Activated naive CD4-positive, alpha-beta T cell treated with anti-CD3 and anti-CD28 coated beads, Interleukin-2, amount 10 ng/mL, durations not matched to agents 7 days and 5 days (primary cell): ENCODE data around the gene PKD2.
"Not testable (repeated sequence)": the region's sequence is repeated elsewhere in the genome, so short reads cannot be mapped to it uniquely, and the experiment has no call there.

Experiments used
- CTCF ChIA-PET: fragments of 350-600 bp; sonication (Branson Sonifier 250); formaldehyde crosslinking; loops from one replicate; lab custom pipeline; 2021; ENCODE audit warnings: antibody characterized with exemption; lab: Charles Lee
- DNase-seq: peaks from one replicate; pipeline ENCODE4 v3.0.0-alpha.2; 2020
- H3K27ac Mint-ChIP-seq: one replicate; pipeline ENCODE4 v1.8.0; 2021; ENCODE audit warnings: mild to moderate bottlenecking, moderate library complexity, mixed read lengths
- H3K27me3 Mint-ChIP-seq: one replicate; pipeline ENCODE4 v1.8.0; 2021; ENCODE audit warnings: mild to moderate bottlenecking, mixed read lengths
- H3K36me3 Mint-ChIP-seq: one replicate; pipeline ENCODE4 v1.8.0; 2021; ENCODE audit warnings: mixed read lengths
- H3K4me1 Mint-ChIP-seq: one replicate; pipeline ENCODE4 v1.8.0; 2021; ENCODE audit warnings: mixed read lengths
- H3K4me3 Mint-ChIP-seq: one replicate; pipeline ENCODE4 v1.8.0; 2021; ENCODE audit warnings: mild to moderate bottlenecking, moderate library complexity, mixed read lengths
- H3K9me3 Mint-ChIP-seq: one replicate; pipeline ENCODE4 v1.8.0; 2021; ENCODE audit warnings: mixed read lengths

The PKD2 gene

DNA sequence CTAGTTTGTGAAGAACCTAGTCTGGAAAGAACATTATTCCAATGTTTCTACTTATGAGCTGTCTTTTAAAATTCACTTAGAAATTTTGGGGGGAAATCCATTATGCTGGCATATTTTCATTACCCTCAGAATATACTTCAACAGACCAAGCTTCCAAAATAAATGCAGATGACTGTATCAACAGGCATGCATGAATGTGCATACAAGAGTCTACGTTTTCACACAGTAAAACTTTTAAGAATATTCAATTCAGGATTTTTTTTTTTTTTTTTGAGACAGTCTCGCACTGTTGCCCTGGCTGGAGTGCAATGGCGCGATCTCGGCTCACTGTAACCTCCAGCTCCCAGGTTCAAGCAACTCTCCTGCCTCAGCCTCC is 101.3 kb downstream of the PKD2 start:
- no peak overlapping the region for H3K27ac Mint-ChIP-seq
- no peaks in the 10 kb centered on the region for H3K36me3 Mint-ChIP-seq
- H3K4me3 Mint-ChIP-seq: no peak overlapping the region
- H3K4me1 Mint-ChIP-seq: no peaks in the 10 kb centered on the region
- DNase-seq: no peak
- H3K27me3 Mint-ChIP-seq: no peaks in the 10 kb centered on the region
- CTCF ChIA-PET: no interaction called here
- no peaks in the 10 kb centered on the region for H3K9me3 Mint-ChIP-seq

DNA sequence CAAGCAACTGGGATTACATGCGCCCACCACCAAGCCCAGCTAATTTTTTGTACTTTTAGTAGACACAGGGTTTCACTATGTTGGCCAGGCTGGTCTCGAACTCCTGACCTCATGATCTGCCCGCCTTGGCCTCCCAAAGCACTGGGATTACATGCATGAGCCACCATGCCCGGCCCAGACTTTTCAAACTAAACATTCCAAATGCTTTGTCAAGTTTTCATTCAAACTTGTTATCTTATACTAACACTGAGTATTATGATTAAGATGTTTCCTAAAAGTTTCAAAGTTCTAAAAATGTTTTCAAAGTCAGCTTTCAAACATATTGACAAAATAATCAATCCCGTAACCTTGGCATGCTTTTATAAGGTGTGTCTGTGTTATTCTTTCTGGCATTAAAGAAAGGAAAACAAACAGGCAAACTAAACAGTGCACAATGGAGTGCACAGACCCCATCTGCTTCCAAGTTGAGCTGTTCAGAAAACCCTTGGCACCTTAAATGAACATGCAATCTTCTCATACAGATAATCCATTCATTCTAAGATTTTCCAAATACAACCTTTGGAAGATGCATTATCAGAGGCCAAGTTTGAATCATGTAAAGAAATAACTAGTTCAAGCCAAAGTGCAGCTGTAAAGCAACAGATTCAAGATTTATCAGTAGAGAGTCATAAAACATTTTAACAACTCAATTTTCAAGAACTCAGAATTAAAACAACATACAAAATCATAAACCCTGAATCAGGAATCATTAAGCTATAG is 101.9 kb downstream of the PKD2 start:
- CTCF ChIA-PET: interaction anchor here (1.1 kb wide), 1 partner anchor 59 kb away, joined by 4 read pairs; no protein-coding TSS in a partner anchor
- no peak overlapping the region for H3K4me3 Mint-ChIP-seq

DNA sequence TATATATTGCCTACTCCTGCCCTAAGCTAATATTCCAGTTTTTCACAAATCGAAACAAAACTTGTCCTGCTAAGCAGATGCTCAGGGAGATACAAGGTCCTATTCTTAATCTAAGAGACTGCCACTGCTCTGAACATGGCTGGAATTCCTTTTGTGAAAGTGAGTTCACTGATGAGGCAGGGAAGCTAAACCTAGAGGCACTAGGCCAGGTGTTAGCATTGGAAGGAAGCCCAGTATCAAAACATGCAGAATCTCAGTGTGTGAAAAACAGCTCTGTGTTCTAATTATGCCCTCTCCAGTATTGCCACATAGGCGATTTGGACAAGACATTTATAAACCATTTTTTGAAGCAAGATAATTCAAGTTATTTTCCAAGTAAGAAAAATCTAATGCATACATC is 103.4 kb downstream of the PKD2 start:
- Mint-ChIP-seq H3K4me3 (no peak overlapping the region), H3K27me3 (no peaks in the 10 kb centered on the region), H3K27ac (no peak overlapping the region), H3K9me3 (no peaks in the 10 kb centered on the region), H3K36me3 (no peaks in the 10 kb centered on the region), H3K4me1 (no peaks in the 10 kb centered on the region)
- no peak for DNase-seq
- CTCF ChIA-PET: interaction anchor here (0.7 kb wide), 1 partner anchor 147 kb away, joined by 4 read pairs; no protein-coding TSS in a partner anchor

More for the DNA sequence above, 101.9 kb downstream of the PKD2 start:
- no peaks in the 10 kb centered on the region for H3K27me3 Mint-ChIP-seq
- no peak overlapping the region for H3K27ac Mint-ChIP-seq
- no peaks in the 10 kb centered on the region for H3K4me1 Mint-ChIP-seq
- no peaks in the 10 kb centered on the region for H3K36me3 Mint-ChIP-seq
- no peaks in the 10 kb centered on the region for H3K9me3 Mint-ChIP-seq
- DNase-seq: no peak

DNA sequence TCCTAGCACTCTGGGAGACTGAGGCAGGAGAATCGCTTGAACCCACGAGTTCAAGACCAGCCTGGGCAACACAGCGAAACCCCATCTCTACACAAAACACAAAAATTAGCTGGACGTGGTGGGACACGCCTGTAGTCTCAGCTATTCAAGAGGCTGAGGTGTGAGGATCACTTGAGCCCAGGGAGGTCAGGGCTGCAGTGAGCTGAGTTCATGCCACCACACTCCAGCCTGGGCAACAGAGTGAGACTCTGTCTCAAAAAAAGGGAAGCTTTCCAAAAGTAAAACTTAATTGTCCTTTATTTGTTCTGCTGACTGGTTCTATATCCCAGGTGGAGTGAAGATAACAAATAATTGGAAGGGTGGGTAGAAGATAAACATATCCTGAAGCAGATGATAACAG is 105.4 kb downstream of the PKD2 start:
- CTCF ChIA-PET: interaction anchor here (0.6 to 0.7 kb wide), 2 partner anchors 99 to 106 kb away, joined by 3 read pairs; no protein-coding TSS in a partner anchor
- Mint-ChIP-seq H3K27ac (no peak overlapping the region), H3K36me3 (no peaks in the 10 kb centered on the region)

DNA sequence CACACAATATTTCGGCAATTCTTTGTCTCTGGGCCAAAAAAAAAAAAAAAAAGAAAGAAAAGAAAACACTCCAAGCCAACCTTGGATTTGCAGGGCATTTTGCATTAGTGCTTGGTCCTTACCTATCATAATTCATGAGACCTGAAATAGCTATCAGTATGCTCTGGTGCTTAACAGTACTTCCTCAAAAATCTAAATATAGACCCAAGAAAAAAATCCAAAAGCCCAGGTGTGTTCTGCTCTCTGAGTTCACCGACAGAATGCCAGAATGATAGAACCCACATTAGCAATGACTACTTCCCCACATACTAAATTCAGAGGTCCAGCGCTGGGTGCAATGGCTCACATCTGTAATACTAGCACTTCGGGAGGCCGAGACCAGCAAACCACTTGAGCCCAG is 108.2 kb downstream of the PKD2 start:
- H3K4me1 Mint-ChIP-seq: no peaks in the 10 kb centered on the region
- peaks cover 2% of the 10 kb centered on the region for H3K36me3 Mint-ChIP-seq
- no peak overlapping the region for H3K4me3 Mint-ChIP-seq
- no peak overlapping the region for H3K27ac Mint-ChIP-seq
- no peaks in the 10 kb centered on the region for H3K27me3 Mint-ChIP-seq
- no peak for DNase-seq
- CTCF ChIA-PET: no interaction called here
- peaks cover 21% of the 10 kb centered on the region for H3K9me3 Mint-ChIP-seq

More for the DNA sequence above, 105.4 kb downstream of the PKD2 start:
- no peak for DNase-seq
- Mint-ChIP-seq H3K27me3 (no peaks in the 10 kb centered on the region), H3K4me3 (no peak overlapping the region), H3K4me1 (no peaks in the 10 kb centered on the region), H3K9me3 (no peaks in the 10 kb centered on the region)

DNA sequence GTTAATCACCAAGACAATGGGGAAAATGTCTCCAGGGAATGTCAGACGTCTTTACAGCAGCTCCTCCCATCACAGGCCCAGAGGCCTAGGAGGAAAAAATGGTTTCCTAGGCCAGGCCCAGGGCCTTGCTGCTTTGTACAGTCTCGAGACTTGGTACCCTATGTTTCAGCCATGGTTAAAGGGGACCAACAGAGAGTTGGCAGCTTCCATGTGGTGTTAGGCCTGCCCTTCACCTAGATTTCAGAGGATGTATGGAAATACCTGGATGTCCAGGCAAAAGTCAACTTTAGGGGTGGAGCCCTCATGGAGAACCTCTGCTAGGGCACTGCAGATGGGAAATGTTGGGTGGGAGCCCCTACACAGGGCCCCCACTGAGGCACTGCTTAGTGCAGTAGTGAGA is 112.5 kb downstream of the PKD2 start:
- H3K27me3 Mint-ChIP-seq: peaks cover 5% of the 10 kb centered on the region
- H3K27ac Mint-ChIP-seq: no peak overlapping the region
- peaks cover 32% of the 10 kb centered on the region for H3K9me3 Mint-ChIP-seq

DNA sequence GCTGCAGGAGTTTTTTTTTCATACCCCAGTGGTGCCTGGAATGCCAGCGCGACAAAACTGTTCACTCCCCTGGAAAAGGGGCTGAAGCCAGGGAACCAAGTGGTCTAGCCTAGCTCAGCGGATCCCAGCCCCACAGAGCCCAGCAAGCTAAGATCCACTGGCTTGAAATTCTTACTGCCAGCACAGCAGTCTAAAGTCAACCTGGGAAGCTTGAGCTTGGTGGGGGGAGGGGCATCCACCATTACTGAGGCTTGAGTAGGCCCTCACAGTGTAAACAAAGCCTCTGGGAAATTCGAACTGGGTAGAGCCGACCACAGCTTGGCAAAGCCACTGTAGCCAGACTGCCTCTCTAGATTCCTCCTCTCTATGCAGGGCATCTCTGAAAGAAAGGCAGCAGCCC is 114.8 kb downstream of the PKD2 start:
- H3K27me3 Mint-ChIP-seq, H3K27ac Mint-ChIP-seq, H3K36me3 Mint-ChIP-seq, H3K4me1 Mint-ChIP-seq, CTCF ChIA-PET, DNase-seq, H3K4me3 Mint-ChIP-seq: not testable (repeated sequence)
- H3K9me3 Mint-ChIP-seq: peaks cover 32% of the 10 kb centered on the region

More for the DNA sequence above, 112.5 kb downstream of the PKD2 start:
- Mint-ChIP-seq H3K4me1 (no peaks in the 10 kb centered on the region), H3K36me3 (peaks cover 3% of the 10 kb centered on the region), H3K4me3 (no peak overlapping the region)
- DNase-seq: no peak
- CTCF ChIA-PET: no interaction called here
